Upper lobe of left lung (tissue), 6 donors: Measurements from ENCODE around the gene GPX5. TPM values are rescaled to one million over a fixed set of nuclear protein-coding genes. Genes with fewer than 3 reads are reported as not detected.

Experiments
- ATAC-seq, 2 donors: fragments of 200-7000 bp; cut with Tn5 transposase; one replicate each; pipeline ENCODE4 v1.9.1; 2022; ENCODE audit warnings: mild to moderate bottlenecking in 2 of 2, moderate library complexity in 2 of 2; ENCODE audit not compliant: low FRiP score in 2 of 2
- DNase-seq, 2 donors: peaks; one replicate each; pipeline ENCODE4 v3.0.0-alpha.2; 2019 to 2020
- H3K27ac ChIP-seq, 4 donors: fragments of 200-600 bp; sonication (generic); one replicate each; pipeline ENCODE4 v1.5.1; 2016 to 2019
- H3K27me3 ChIP-seq, 4 donors: fragments of 200-600 bp; sonication (generic); one replicate each; pipeline ENCODE4 v1.5.1; 2017 to 2019
- H3K36me3 ChIP-seq, 4 donors: fragments of 200-600 bp; sonication (generic); one replicate each; pipeline ENCODE4 v1.5.1; 2016 to 2019
- H3K4me1 ChIP-seq, 4 donors: fragments of 200-600 bp; sonication (generic); one replicate each; pipeline ENCODE4 v1.5.1; 2018 to 2019
- H3K4me3 ChIP-seq, 4 donors: fragments of 200-600 bp; sonication (generic); one replicate each; pipeline ENCODE4 v1.5.1; 2017 to 2019; ENCODE audit warnings: mild to moderate bottlenecking in 2 of 4, moderate library complexity in 1 of 4
- H3K9me3 ChIP-seq, 4 donors: fragments of 200-600 bp; sonication (generic); one replicate each; pipeline ENCODE4 v1.5.1; 2018 to 2019
- EP300 ChIP-seq, 4 donors: sonication (generic); formaldehyde crosslinking; IDR thresholded peaks; one replicate each; pipeline ENCODE4 v1.5.1; 2017; ENCODE audit warnings: antibody characterized with exemption in 4 of 4, control low read depth in 2 of 4
- POLR2A ChIP-seq, 4 donors: fragments of 450-650 bp; IDR thresholded peaks; one replicate each; pipeline ENCODE4 v1.5.1; 2016 to 2017; ENCODE audit warnings: antibody characterized with exemption in 4 of 4, mild to moderate bottlenecking in 2 of 4
- POLR2AphosphoS5 ChIP-seq, 2 donors: sonication (generic); formaldehyde crosslinking; IDR thresholded peaks; one replicate each; pipeline ENCODE4 v1.5.1; 2017; ENCODE audit warnings: antibody characterized with exemption in 2 of 2
- WGBS, 2 donors: methylation state at CpG; one replicate each; pipeline ENCODE4 v1.1.5; 2017 to 2018; 5-methylcytosine and 5-hydroxymethylcytosine counted together
- total RNA-seq, 6 donors: library from RNA; depleted of rRNA in 4 of 6; stranded (reverse); fragments of >200 nt in 4 of 6; gene quantifications; one replicate each; pipeline versions ENCODE4 v1.1.0 to v1.2.1, GENCODE V29; 2016 to 2021
- TF ChIP-seq, protein P1 (sequence below), 6 experiments: fragments of 450-650 bp in 4 of 6; fragments of 200-600 bp in 2 of 6; sonication (generic) in 2 of 6; IDR thresholded peaks; one replicate each; pipeline ENCODE4 v1.5.1; 2016 to 2019; ENCODE audit warnings: antibody characterized with exemption in 6 of 6
- donor health status: DM: no; HTN: no; CAD: no; lungs with moderate emphysema.
- donor health status: DM: no; HTN: yes; CAD: no; lungs with severe emphysema.

The GPX5 gene
- total RNA-seq, 6 donors from 2014 or later = not detected

DNA sequence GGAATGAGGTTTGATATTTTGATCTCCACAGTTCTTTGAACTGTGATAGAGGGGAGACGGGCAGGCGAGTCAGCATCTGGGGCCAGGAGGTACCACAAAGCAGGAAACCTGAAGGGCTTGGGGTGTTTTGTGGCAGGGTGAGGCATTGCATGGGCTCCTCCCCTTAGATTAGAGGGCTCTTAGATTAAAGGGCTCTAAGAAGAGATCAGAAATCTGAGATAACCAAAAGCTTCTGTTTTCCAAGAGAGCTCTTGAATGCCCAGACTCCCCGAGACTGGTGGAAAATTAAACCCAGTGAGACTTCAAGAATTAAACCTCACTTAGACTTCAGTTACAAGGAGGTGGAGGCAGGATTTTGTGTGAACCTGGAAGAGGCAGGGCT lies 2.4 kb upstream of the GPX5 start:
- WGBS, 2 donors = 25 to 49% methylated on average over 3 of the region's 3 CpGs
- no peaks in the 10 kb centered on the region for H3K27me3 ChIP-seq

DNA sequence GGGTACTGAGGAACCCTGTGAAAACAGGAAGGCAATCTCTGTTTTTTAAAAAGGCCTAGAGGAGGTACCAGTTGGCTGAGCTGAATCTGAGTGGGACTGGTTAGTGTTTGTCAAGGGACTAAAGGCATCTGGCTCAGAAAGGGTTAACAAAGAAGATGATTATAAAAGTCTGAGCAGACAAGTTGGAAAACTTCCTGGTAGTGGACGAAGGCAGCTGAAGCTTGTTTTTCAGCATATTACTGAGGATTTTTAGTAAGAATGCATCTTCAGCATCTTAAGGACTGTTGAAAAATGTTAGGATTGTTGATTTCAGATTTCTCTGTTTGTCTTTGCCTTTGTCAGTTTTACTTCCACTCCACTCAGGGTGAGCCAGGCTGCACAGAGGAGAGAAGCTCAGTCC lies 5.1 kb downstream of the GPX5 start:
- WGBS, 2 donors = 5 to 14% methylated on average over 1 of the region's 1 CpG
- Histone ChIP-seq H3K4me1 (no peaks in the 10 kb centered on the region), H3K27me3 (no peaks in the 10 kb centered on the region), H3K27ac (no peak overlapping the region), H3K36me3 (no peaks in the 10 kb centered on the region), H3K4me3 (no peak overlapping the region), H3K9me3 (no peaks in the 10 kb centered on the region)
- ATAC-seq (no peak), DNase-seq (no peak)
- no peak for TF ChIP-seq EP300 (IDR thresholded peaks at IDR 0.05)

More for the DNA sequence above, 2.4 kb upstream of the GPX5 start:
- no peak for ATAC-seq
- no peak for DNase-seq
- H3K4me1 ChIP-seq = no peaks in the 10 kb centered on the region
- H3K9me3 ChIP-seq = no peaks in the 10 kb centered on the region
- no peaks in the 10 kb centered on the region for H3K36me3 ChIP-seq
- H3K4me3 ChIP-seq = no peak overlapping the region
- no peak overlapping the region for H3K27ac ChIP-seq
- TF ChIP-seq, protein P1, sequence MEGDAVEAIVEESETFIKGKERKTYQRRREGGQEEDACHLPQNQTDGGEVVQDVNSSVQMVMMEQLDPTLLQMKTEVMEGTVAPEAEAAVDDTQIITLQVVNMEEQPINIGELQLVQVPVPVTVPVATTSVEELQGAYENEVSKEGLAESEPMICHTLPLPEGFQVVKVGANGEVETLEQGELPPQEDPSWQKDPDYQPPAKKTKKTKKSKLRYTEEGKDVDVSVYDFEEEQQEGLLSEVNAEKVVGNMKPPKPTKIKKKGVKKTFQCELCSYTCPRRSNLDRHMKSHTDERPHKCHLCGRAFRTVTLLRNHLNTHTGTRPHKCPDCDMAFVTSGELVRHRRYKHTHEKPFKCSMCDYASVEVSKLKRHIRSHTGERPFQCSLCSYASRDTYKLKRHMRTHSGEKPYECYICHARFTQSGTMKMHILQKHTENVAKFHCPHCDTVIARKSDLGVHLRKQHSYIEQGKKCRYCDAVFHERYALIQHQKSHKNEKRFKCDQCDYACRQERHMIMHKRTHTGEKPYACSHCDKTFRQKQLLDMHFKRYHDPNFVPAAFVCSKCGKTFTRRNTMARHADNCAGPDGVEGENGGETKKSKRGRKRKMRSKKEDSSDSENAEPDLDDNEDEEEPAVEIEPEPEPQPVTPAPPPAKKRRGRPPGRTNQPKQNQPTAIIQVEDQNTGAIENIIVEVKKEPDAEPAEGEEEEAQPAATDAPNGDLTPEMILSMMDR (IDR thresholded peaks at IDR 0.05) = no peak
- TF ChIP-seq POLR2AphosphoS5 (IDR thresholded peaks at IDR 0.05) (no peak), EP300 (IDR thresholded peaks at IDR 0.05) (no peak), POLR2A (IDR thresholded peaks at IDR 0.05) (no peak)

DNA sequence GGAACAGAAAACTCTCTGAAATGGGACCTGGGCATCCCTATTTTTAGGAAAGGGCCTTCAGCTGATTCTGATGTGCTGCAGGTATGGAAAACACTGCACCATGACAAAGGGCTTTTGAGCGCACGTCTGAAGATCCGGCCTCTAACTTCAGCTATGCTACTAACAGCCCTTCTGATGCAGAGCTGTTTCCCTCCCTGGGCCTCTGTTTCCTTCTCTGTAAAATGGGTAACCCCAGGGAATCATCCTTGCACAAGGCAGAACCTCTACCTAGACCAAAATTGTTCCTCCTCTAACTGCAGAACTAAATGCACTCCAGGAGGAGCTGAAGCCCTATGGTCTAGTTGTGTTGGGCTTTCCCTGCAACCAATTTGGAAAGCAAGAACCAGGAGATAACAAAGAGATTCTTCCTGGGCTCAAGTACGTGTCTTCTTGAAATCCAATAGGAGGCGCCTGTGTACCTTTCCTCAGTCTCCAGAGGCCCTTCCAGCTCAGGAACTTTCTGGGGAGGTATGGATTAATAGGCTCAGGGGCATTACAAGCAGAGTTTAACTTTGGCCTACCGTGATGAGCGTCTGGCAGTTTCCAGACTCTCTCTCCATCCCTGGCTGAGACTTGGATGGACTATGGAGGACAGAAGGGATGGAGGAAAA lies 5.9 kb downstream of the GPX5 start:
- H3K9me3 ChIP-seq = no peaks in the 10 kb centered on the region
- H3K36me3 ChIP-seq = no peaks in the 10 kb centered on the region
- WGBS, 2 donors = 76 to 80% methylated on average over 7 of the region's 7 CpGs
- TF ChIP-seq, protein P1 (IDR thresholded peaks at IDR 0.05) = no peak
- TF ChIP-seq EP300 (IDR thresholded peaks at IDR 0.05) = no peak
- TF ChIP-seq POLR2AphosphoS5 (IDR thresholded peaks at IDR 0.05) = no peak
- TF ChIP-seq POLR2A (IDR thresholded peaks at IDR 0.05) = no peak
- DNase-seq = no peak
- no peaks in the 10 kb centered on the region for H3K4me1 ChIP-seq
- no peaks in the 10 kb centered on the region for H3K27me3 ChIP-seq
- H3K27ac ChIP-seq = no peak overlapping the region
- ATAC-seq = no peak
- no peak overlapping the region for H3K4me3 ChIP-seq

DNA sequence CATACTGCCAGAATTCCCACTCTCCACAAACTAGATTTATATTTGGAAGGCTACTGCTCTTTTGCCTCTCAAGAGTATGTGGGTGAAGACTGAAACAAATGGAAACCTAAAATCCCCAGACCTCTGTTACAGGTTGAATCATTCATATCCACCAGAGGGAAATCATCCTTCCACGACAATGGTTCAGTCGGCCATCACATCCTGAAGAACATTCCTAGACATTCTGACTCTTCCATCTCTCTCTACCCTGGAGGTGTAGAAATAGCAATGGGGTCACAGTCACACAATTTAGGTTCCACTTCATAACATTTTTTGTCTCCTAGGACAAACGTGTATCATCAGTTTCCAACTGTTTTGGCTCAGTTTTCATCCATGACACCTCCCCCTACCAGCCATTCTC lies 8.6 kb downstream of the GPX5 start:
- WGBS, 2 donors = 66 to 72% methylated on average over 3 of the region's 3 CpGs
- Histone ChIP-seq H3K27me3 (peaks cover 0 to 3% (median 0%) of the 10 kb centered on the region in 4 donors), H3K27ac (no peak overlapping the region), H3K4me3 (no peak overlapping the region), H3K4me1 (no peaks in the 10 kb centered on the region), H3K36me3 (no peaks in the 10 kb centered on the region), H3K9me3 (no peaks in the 10 kb centered on the region)
- ATAC-seq (no peak), DNase-seq (no peak)
- TF ChIP-seq, protein P1 (IDR thresholded peaks at IDR 0.05) = no peak
- TF ChIP-seq POLR2A (IDR thresholded peaks at IDR 0.05) (no peak), EP300 (IDR thresholded peaks at IDR 0.05) (no peak), POLR2AphosphoS5 (IDR thresholded peaks at IDR 0.05) (no peak)

DNA sequence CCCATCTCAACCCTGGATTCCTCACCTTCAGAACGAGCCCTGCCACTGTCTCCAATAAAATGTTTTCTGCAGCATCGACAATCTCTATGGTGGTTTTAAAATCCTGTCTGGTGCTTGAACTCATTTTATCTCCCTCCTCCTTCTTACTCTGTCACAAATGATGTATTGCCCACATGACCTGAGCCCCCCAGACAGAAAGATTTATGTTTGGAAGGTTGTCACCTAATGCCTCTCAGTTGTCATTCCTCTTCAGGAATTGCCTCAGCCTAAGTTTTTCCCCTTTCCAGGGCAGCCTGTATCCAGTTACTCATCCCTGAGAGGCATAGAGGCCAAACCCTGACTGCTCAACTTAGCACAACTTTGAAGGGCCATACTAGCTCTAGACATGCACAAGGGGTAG lies 9.2 kb downstream of the GPX5 start:
- TF ChIP-seq POLR2AphosphoS5 (IDR thresholded peaks at IDR 0.05) (no peak), EP300 (IDR thresholded peaks at IDR 0.05) (no peak), POLR2A (IDR thresholded peaks at IDR 0.05) (no peak)
- TF ChIP-seq, protein P1 (IDR thresholded peaks at IDR 0.05) = no peak
- Histone ChIP-seq H3K4me3 (no peak overlapping the region), H3K4me1 (no peaks in the 10 kb centered on the region), H3K27ac (no peak overlapping the region), H3K27me3 (peaks cover 0 to 3% (median 0%) of the 10 kb centered on the region in 4 donors), H3K36me3 (no peaks in the 10 kb centered on the region), H3K9me3 (no peaks in the 10 kb centered on the region)
- no peak for ATAC-seq
- WGBS, 2 donors = 50 to 66% methylated on average over 2 of the region's 2 CpGs
- DNase-seq = no peak
